HepG2 (cell line): ENCODE measurements around the gene PRPSAP2. TPM values are rescaled to one million over a fixed set of nuclear protein-coding genes. Genes with fewer than 3 reads are reported as not detected.

ENCODE experiments used
- ARNT2 ChIP-seq: sonication (generic); formaldehyde crosslinking; IDR thresholded peaks from 2 replicates; pipeline ENCODE4 v1.8.0; 2022; ENCODE audit warnings: mild to moderate bottlenecking, low read depth, missing genetic modification reagents, moderate library complexity
- CENPX ChIP-seq: sonication (generic); formaldehyde crosslinking; IDR thresholded peaks from 2 replicates; pipeline ENCODE4 v1.9.0; 2021; ENCODE audit warnings: mild to moderate bottlenecking, missing genetic modification reagents, moderate library complexity
- FIP1L1 ChIP-seq: fragments of 200-400 bp; formaldehyde crosslinking; IDR thresholded peaks from 2 replicates; pipeline ENCODE4 v1.6.1; 2018; ENCODE audit warnings: low read depth, mild to moderate bottlenecking, low read length, moderate library complexity, borderline replicate concordance; ENCODE audit not compliant: insufficient read depth
- FOXK2 ChIP-seq: fragments of 450-650 bp; IDR thresholded peaks from 2 replicates; pipeline ENCODE4 v1.6.1; 2016
- KLF13 ChIP-seq: sonication (generic); formaldehyde crosslinking; IDR thresholded peaks from 2 replicates; pipeline ENCODE4 v1.4.0; 2020; ENCODE audit warnings: mild to moderate bottlenecking, missing genetic modification reagents
- MED13 ChIP-seq: sonication (generic); formaldehyde crosslinking; IDR thresholded peaks from 2 replicates; pipeline ENCODE4 v1.5.0; 2020; ENCODE audit warnings: missing genetic modification reagents
- NR1H2 ChIP-seq: sonication (generic); formaldehyde crosslinking; IDR thresholded peaks from 2 replicates; pipeline ENCODE4 v1.8.1; 2022; ENCODE audit warnings: low read depth, missing genetic modification reagents, borderline replicate concordance
- NR2C2 ChIP-seq: sonication (generic); formaldehyde crosslinking; IDR thresholded peaks from 2 replicates; pipeline ENCODE4 v1.4.0; 2020; ENCODE audit warnings: missing genetic modification reagents, mild to moderate bottlenecking, moderate library complexity, borderline replicate concordance
- SRY ChIP-seq: sonication (generic); formaldehyde crosslinking; IDR thresholded peaks from 2 replicates; pipeline ENCODE4 v1.8.0; 2022; ENCODE audit warnings: mild to moderate bottlenecking, missing genetic modification reagents
- THAP11 ChIP-seq: IDR thresholded peaks from 2 replicates; pipeline ENCODE4 v1.6.1; 2016; ENCODE audit warnings: missing biosample characterization, missing genetic modification reagents
- U2AF1 ChIP-seq: fragments of 200-400 bp; formaldehyde crosslinking; optimal IDR thresholded peaks from 2 replicates; pipeline ENCODE3; 2017; ENCODE audit warnings: mild to moderate bottlenecking, low read depth, low read length
- ZNF124 ChIP-seq: sonication (generic); formaldehyde crosslinking; IDR thresholded peaks from 2 replicates; pipeline ENCODE4 v1.4.0; 2020; ENCODE audit warnings: missing genetic modification reagents
- ZNF180 ChIP-seq: sonication (generic); formaldehyde crosslinking; IDR thresholded peaks from 2 replicates; pipeline ENCODE4 v1.4.0; 2020; ENCODE audit warnings: low read depth, missing genetic modification reagents, borderline replicate concordance
- ZNF30 ChIP-seq: sonication (generic); formaldehyde crosslinking; IDR thresholded peaks from 2 replicates; pipeline ENCODE4 v1.5.0; 2020; ENCODE audit warnings: mild to moderate bottlenecking, missing genetic modification reagents
- ZNF687 ChIP-seq: sonication (generic); formaldehyde crosslinking; IDR thresholded peaks from 2 replicates; pipeline ENCODE4 v1.5.1; 2020; ENCODE audit warnings: mild to moderate bottlenecking, missing genetic modification reagents, moderate library complexity
- ZNF784 ChIP-seq: sonication (generic); formaldehyde crosslinking; IDR thresholded peaks from 2 replicates; pipeline ENCODE4 v1.5.1; 2020; ENCODE audit warnings: missing genetic modification reagents, mild to moderate bottlenecking, borderline replicate concordance
- polyA plus RNA-seq, 8 experiments: library from polyadenylated mRNA; depleted of rRNA in 3 of 8; stranded (reverse) in 7 of 8; unstranded in 1 of 8; fragments of >200 nt; fragmentation: Illumina TruSeq in 4 of 8; extraction: Trizol in 4 of 8; gene quantifications; 2 replicates each; pipeline versions ENCODE4 v1.2.1 to v1.2.3, GENCODE V29; 2011 to 2016; ENCODE audit warnings: low read depth in 4 of 8, missing spikeins in 1 of 8, mixed read lengths in 1 of 8; ENCODE audit not compliant: insufficient read depth in 1 of 8
- total RNA-seq, 5 experiments: library from RNA; depleted of rRNA; stranded (reverse); fragments of >200 nt; fragmentation: Illumina TruSeq; extraction: Trizol; gene quantifications; 2 replicates each; pipeline ENCODE4 v1.2.3, GENCODE V29; 2016; ENCODE audit warnings: low read depth in 1 of 5
- TF ChIP-seq, protein P1 (sequence below): sonication (generic); formaldehyde crosslinking; IDR thresholded peaks from 2 replicates; pipeline ENCODE4 v1.4.0; 2020; ENCODE audit warnings: mild to moderate bottlenecking, missing genetic modification reagents
- TF ChIP-seq, protein P2 (sequence below), 2 experiments: IDR thresholded peaks; 2 replicates each; pipeline ENCODE4 v1.6.1; 2011 to 2012; ENCODE audit warnings: low read length in 2 of 2, borderline replicate concordance in 1 of 2, low read depth in 1 of 2, mild to moderate bottlenecking in 1 of 2, moderate library complexity in 1 of 2

PRPSAP2 gene
- total and polyA plus RNA-seq, 2 of the 13 experiments (the other 11 are each of a cell fraction or from before 2014, with no cell fraction given) = 34.0 to 58.9 TPM

DNA sequence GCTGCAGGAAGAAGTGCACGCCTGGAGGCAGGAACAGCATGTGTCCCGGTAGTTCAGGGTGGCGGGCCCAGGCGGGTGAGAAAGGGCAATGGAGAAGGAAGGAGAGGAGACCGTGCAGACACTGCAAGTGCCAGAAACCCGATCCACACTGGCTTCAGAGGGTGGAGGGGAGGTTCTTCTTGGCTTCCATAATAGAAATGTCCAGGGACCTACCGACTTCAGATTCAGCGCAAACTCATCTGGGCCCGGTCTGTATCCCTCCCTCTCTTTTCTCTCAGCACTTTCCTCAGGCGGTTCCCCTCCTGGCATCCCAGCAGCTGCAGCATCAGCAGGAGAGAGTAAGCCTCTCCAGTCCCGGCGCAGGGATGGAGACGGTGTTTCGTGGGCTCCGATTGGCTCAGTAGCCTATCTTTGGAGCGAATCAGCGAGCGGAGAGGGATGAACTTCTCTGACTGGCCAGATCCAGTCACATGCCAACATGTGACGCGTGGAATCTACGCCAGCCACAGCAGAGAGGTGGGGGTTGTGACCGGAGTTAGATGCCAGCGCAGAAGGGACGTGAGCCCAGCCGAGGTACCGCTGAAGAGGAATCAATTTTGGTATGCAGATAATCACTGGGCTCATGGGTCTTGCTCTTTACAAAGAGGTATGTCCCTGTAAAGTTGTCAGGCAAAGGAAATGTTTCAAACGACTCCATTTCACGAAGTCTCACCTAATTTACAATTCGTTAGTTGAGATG lies 1.9 kb upstream of the PRPSAP2 start (continued):
- TF ChIP-seq, protein P1, sequence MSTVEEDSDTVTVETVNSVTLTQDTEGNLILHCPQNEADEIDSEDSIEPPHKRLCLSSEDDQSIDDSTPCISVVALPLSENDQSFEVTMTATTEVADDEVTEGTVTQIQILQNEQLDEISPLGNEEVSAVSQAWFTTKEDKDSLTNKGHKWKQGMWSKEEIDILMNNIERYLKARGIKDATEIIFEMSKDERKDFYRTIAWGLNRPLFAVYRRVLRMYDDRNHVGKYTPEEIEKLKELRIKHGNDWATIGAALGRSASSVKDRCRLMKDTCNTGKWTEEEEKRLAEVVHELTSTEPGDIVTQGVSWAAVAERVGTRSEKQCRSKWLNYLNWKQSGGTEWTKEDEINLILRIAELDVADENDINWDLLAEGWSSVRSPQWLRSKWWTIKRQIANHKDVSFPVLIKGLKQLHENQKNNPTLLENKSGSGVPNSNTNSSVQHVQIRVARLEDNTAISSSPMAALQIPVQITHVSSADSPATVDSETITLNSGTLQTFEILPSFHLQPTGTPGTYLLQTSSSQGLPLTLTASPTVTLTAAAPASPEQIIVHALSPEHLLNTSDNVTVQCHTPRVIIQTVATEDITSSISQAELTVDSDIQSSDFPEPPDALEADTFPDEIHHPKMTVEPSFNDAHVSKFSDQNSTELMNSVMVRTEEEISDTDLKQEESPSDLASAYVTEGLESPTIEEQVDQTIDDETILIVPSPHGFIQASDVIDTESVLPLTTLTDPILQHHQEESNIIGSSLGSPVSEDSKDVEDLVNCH (CRISPR knock-in tag) = no peak
- TF ChIP-seq FIP1L1 (no peak), ARNT2 (0 out of 2 replicates have a peak, but pooled peaks have one; percentile 37), ZNF124 (CRISPR knock-in tag) (no peak; the same call in 1 of the 2 replicates), CENPX (CRISPR knock-in tag) (no peak), ZNF30 (CRISPR knock-in tag) (no peak), MED13 (CRISPR knock-in tag) (no peak), U2AF1 (no peak), ZNF784 (CRISPR knock-in tag) (peak; percentile 88; the same call in 1 of the 2 replicates), ZNF687 (CRISPR knock-in tag) (peak; percentile 77), ZNF180 (CRISPR knock-in tag) (no peak), FOXK2 (no peak), SRY (CRISPR knock-in tag) (no peak), KLF13 (CRISPR knock-in tag) (no peak), NR1H2 (no peak), THAP11 (CRISPR knock-in tag) (peak; percentile 79), NR2C2 (no peak)
- TF ChIP-seq, protein P2, sequence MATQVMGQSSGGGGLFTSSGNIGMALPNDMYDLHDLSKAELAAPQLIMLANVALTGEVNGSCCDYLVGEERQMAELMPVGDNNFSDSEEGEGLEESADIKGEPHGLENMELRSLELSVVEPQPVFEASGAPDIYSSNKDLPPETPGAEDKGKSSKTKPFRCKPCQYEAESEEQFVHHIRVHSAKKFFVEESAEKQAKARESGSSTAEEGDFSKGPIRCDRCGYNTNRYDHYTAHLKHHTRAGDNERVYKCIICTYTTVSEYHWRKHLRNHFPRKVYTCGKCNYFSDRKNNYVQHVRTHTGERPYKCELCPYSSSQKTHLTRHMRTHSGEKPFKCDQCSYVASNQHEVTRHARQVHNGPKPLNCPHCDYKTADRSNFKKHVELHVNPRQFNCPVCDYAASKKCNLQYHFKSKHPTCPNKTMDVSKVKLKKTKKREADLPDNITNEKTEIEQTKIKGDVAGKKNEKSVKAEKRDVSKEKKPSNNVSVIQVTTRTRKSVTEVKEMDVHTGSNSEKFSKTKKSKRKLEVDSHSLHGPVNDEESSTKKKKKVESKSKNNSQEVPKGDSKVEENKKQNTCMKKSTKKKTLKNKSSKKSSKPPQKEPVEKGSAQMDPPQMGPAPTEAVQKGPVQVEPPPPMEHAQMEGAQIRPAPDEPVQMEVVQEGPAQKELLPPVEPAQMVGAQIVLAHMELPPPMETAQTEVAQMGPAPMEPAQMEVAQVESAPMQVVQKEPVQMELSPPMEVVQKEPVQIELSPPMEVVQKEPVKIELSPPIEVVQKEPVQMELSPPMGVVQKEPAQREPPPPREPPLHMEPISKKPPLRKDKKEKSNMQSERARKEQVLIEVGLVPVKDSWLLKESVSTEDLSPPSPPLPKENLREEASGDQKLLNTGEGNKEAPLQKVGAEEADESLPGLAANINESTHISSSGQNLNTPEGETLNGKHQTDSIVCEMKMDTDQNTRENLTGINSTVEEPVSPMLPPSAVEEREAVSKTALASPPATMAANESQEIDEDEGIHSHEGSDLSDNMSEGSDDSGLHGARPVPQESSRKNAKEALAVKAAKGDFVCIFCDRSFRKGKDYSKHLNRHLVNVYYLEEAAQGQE (IDR thresholded peaks at IDR 0.05; ENCODE audit: borderline replicate concordance in 1 of 2, low read depth in 1 of 2, low read length in 2 of 2) = no peak
